CD4-positive, alpha-beta T cell (primary cell): ENCODE results near the gene LDLRAD2. TPM values are rescaled to one million over a fixed set of nuclear protein-coding genes. Genes with fewer than 3 reads are reported as not detected.

Experiments
- ATAC-seq: fragments of 200-7000 bp; cut with Tn5 transposase; one replicate; pipeline ENCODE4 v1.10.0; 2022; ENCODE audit warnings: mild to moderate bottlenecking; ENCODE audit not compliant: poor library complexity
- CTCF ChIA-PET: fragments of 350-600 bp; sonication (Branson Sonifier 250); formaldehyde crosslinking; loops from one replicate; lab custom pipeline; 2021; ENCODE audit warnings: antibody characterized with exemption, inconsistent platforms; lab: Charles Lee
- POLR2A ChIA-PET: fragments of 350-600 bp; sonication (Branson Sonifier 250); formaldehyde crosslinking; loops from one replicate; lab custom pipeline; 2021; ENCODE audit warnings: antibody characterized with exemption, inconsistent platforms; lab: Charles Lee
- DNase-seq, 14 experiments: peaks; one replicate each; pipeline ENCODE4 v3.0.0-alpha.2; 2013 to 2020; ENCODE audit warnings: mixed read lengths in 2 of 14
- H3K27ac ChIP-seq, 2 donors: one replicate each; pipeline versions ENCODE4 v1.5.1 to v1.7.0; 2013; ENCODE audit warnings: low read length in 2 of 2, low read depth in 1 of 2, mild to moderate bottlenecking in 1 of 2
- H3K27me3 ChIP-seq, 2 experiments: 1 replicate in 1 of 2; 2 replicates in 1 of 2; pipeline versions ENCODE4 v1.6.1 to v1.7.0; 2013; ENCODE audit warnings: low read length in 2 of 2, control low read depth in 1 of 2, mild to moderate bottlenecking in 1 of 2, moderate library complexity in 1 of 2; ENCODE audit not compliant: insufficient read depth in 2 of 2, control insufficient read depth in 1 of 2
- H3K36me3 ChIP-seq: one replicate; pipeline ENCODE4 v1.6.1; 2013; ENCODE audit warnings: low read length, control low read depth; ENCODE audit not compliant: insufficient read depth
- H3K4me1 ChIP-seq: one replicate; pipeline ENCODE4 v1.6.1; 2013; ENCODE audit warnings: low read length, control low read depth; ENCODE audit not compliant: insufficient read depth
- H3K4me3 ChIP-seq: one replicate; pipeline ENCODE4 v1.5.1; 2013; ENCODE audit warnings: mild to moderate bottlenecking, low read length, moderate library complexity
- H3K9me3 ChIP-seq, 2 experiments: 1 replicate in 1 of 2; 2 replicates in 1 of 2; pipeline versions ENCODE4 v1.6.1 to v1.7.0; 2013; ENCODE audit warnings: low read length in 2 of 2, mild to moderate bottlenecking in 2 of 2, control low read depth in 1 of 2, moderate library complexity in 1 of 2; ENCODE audit not compliant: control insufficient read depth in 1 of 2, insufficient read depth in 1 of 2
- H3K27ac Mint-ChIP-seq: one replicate; pipeline ENCODE4 v1.8.0; 2020; ENCODE audit warnings: mixed read lengths
- H3K27me3 Mint-ChIP-seq: one replicate; pipeline ENCODE4 v1.8.0; 2021; ENCODE audit warnings: mixed read lengths
- H3K36me3 Mint-ChIP-seq: one replicate; pipeline ENCODE4 v1.8.0; 2021; ENCODE audit warnings: low read depth, mixed read lengths
- H3K4me1 Mint-ChIP-seq: one replicate; pipeline ENCODE4 v1.8.0; 2021; ENCODE audit warnings: low read depth, mixed read lengths
- H3K4me3 Mint-ChIP-seq: one replicate; pipeline ENCODE4 v1.8.0; 2020; ENCODE audit warnings: mild to moderate bottlenecking, mixed read lengths
- H3K9me3 Mint-ChIP-seq: one replicate; pipeline ENCODE4 v1.8.0; 2020; ENCODE audit warnings: mixed read lengths
- intact Hi-C, 2 experiments: fragments of 100-400 bp; cut with DNase I in 1 of 2; cut with micrococcal nuclease in 1 of 2; formaldehyde crosslinking; loops; one replicate each; pipeline versions ENCODE4 v1.15.1 to v1.9.0; 2023 to 2025; cut with DNase I, micrococcal nuclease
- total RNA-seq, 174 experiments: library from RNA in 2 of 174; stranded (reverse) in 2 of 174; gene quantifications; one replicate each; pipeline ENCODE4 v1.2.3 and lab custom pipeline; 2021 to 2026
- TF ChIP-seq, protein P1 (sequence below): fragments of 200-600 bp; IDR thresholded peaks from one replicate; pipeline ENCODE4 v1.8.0; 2022; ENCODE audit warnings: antibody characterized with exemption, mild to moderate bottlenecking

The LDLRAD2 gene
- total RNA-seq, 2 experiments from 2014 or later: not detected

DNA sequence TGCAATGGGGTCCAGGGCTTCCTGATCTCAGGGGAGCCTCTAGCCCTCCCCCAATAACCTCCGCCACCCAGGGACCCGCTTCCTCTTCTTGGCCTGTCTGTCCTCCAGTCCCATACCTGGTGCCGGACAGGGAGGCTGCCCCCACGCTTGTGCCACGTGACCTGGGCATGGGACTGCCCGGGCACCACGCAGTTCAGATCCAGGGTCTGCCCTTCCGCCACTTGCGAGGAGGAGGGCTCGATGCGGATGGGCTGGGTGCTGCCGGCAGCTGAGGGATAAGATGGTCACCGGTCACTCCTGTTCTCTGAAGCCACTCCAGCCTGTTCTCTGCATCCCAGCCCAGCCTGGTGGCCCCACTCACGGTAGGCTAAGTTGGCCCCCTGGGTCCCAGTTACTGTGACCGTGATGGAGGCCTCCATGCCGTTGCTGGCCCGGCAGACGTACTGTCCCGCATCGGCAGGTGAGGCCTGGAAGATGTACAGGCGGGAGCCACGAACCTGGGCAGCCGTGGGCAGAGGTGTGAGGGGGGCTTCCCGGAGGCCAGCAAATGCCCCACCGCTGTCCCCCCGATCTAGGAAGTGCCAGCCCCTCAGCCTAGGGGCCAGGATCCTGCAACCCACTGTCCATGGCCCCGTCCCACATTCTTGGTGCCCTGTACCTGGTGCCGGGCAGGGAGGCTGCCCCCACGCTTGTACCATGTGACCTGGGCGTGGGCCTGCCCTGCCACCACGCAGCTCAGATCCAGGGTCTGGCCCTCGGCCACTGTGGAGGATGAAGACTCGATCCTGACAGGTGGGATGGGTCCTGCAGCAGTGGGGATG lies 39.6 kb downstream of the LDLRAD2 start:
- Mint-ChIP-seq H3K4me3 (no peak overlapping the region), H3K27ac (no peak overlapping the region), H3K9me3 (no peaks in the 10 kb centered on the region), H3K27me3 (no peaks in the 10 kb centered on the region), H3K36me3 (no peaks in the 10 kb centered on the region), H3K4me1 (no peaks in the 10 kb centered on the region)
- ATAC-seq (no peak), DNase-seq (no peak)
- Histone ChIP-seq H3K4me3 (no peak overlapping the region), H3K27me3 (no peaks in the 10 kb centered on the region), H3K4me1 (no peaks in the 10 kb centered on the region), H3K36me3 (no peaks in the 10 kb centered on the region), H3K9me3 (no peaks in the 10 kb centered on the region), H3K27ac (no peak overlapping the region)
- POLR2A ChIA-PET: no interaction called here
- TF ChIP-seq, protein P1, sequence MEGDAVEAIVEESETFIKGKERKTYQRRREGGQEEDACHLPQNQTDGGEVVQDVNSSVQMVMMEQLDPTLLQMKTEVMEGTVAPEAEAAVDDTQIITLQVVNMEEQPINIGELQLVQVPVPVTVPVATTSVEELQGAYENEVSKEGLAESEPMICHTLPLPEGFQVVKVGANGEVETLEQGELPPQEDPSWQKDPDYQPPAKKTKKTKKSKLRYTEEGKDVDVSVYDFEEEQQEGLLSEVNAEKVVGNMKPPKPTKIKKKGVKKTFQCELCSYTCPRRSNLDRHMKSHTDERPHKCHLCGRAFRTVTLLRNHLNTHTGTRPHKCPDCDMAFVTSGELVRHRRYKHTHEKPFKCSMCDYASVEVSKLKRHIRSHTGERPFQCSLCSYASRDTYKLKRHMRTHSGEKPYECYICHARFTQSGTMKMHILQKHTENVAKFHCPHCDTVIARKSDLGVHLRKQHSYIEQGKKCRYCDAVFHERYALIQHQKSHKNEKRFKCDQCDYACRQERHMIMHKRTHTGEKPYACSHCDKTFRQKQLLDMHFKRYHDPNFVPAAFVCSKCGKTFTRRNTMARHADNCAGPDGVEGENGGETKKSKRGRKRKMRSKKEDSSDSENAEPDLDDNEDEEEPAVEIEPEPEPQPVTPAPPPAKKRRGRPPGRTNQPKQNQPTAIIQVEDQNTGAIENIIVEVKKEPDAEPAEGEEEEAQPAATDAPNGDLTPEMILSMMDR: no peak
- CTCF ChIA-PET: no interaction called here
- intact Hi-C loops: no loop called here

DNA sequence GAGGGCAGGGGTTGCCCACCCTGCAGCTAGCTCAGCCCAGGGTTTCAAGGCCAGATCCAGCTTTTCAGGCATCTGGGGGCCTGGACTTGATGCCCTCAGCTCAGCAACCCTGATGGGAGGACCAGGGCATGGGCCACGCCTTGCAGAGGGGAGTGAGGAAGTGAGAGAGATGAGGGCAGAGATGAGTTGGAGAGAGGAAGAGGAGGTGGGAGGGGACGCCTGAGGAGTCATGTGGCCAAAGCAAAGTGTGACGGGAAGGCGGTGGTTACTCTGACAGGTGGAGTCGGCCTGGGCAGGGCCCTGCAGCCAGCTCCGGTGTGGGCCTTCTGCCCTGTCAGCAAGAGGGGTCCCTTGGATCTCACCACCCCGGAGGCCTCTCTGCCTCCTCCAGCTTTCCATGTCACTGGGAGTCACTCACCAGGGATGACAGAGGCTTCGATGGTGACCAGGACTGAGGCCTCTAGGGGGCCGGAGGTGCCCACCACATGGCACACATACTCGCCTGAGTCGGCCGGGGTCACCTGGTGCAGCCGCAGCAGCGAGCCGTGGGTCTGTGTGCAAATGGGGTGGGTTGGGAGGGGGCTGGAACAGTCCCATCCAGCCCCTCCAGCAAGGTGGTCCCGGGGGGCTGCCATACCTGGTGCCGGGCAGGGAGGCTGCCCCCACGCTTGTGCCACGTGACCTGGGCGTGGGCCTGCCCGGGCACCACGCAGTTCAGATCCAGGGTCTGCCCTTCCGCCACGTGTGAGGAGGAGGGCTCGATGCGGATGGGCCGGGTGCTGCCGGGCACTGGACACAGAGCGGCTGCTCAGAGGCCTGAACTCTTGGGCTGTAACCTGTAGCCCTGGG lies 40.4 kb downstream of the LDLRAD2 start:
- H3K36me3 Mint-ChIP-seq: no peaks in the 10 kb centered on the region
- H3K9me3 Mint-ChIP-seq: no peaks in the 10 kb centered on the region
- H3K27ac ChIP-seq: no peak overlapping the region
- no peaks in the 10 kb centered on the region for H3K4me1 ChIP-seq
- DNase-seq (peak in 1 of 14 experiments; percentile 11), ATAC-seq (no peak)
- H3K27ac Mint-ChIP-seq: no peak overlapping the region
- no peaks in the 10 kb centered on the region for H3K9me3 ChIP-seq
- POLR2A ChIA-PET: no interaction called here
- no peaks in the 10 kb centered on the region for H3K36me3 ChIP-seq
- peaks cover 2% of the 10 kb centered on the region for H3K4me1 Mint-ChIP-seq
- H3K27me3 ChIP-seq: no peaks in the 10 kb centered on the region
- intact Hi-C loops: no loop called here
- H3K4me3 Mint-ChIP-seq: no peak overlapping the region
- H3K4me3 ChIP-seq: no peak overlapping the region
- no peaks in the 10 kb centered on the region for H3K27me3 Mint-ChIP-seq
- CTCF ChIA-PET: no interaction called here
- TF ChIP-seq, protein P1: no peak

DNA sequence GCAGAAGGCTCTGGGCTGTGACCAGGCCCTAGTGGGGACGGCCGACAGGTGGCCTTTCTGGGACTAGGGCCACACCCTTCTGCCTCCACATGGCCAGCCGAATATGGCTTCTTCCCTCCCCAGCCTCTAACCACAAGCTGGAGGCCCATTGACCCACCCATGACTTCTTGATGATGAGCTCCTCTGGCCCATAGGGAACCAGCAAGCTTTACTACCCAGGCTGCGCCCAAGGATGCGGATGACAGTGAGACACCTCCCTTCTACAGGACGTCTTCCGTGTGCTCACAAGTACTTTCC lies 41.0 kb downstream of the LDLRAD2 start:
- H3K4me1 ChIP-seq: no peaks in the 10 kb centered on the region

More for the DNA sequence above, 41.0 kb downstream of the LDLRAD2 start:
- Mint-ChIP-seq H3K36me3 (no peaks in the 10 kb centered on the region), H3K27me3 (no peaks in the 10 kb centered on the region), H3K27ac (no peak overlapping the region), H3K4me3 (no peak overlapping the region), H3K4me1 (peaks cover 4% of the 10 kb centered on the region), H3K9me3 (no peaks in the 10 kb centered on the region)
- ATAC-seq (no peak), DNase-seq (no peak)
- ChIA-PET POLR2A (no interaction called here), CTCF (no interaction called here)
- Histone ChIP-seq H3K27ac (no peak overlapping the region), H3K36me3 (no peaks in the 10 kb centered on the region), H3K9me3 (no peaks in the 10 kb centered on the region), H3K4me3 (no peak overlapping the region), H3K27me3 (no peaks in the 10 kb centered on the region)
- TF ChIP-seq, protein P1: no peak
- intact Hi-C loops: no loop called here
